Left cardiac atrium (tissue), 4 donors: ENCODE measurements around the gene PCGF1. TPM values are rescaled to one million over a fixed set of nuclear protein-coding genes. Genes with fewer than 3 reads are reported as not detected.

Experiments
- ATAC-seq, 2 donors: fragments of 200-7000 bp; cut with Tn5 transposase; one replicate each; pipeline ENCODE4 v1.9.1; 2020; ENCODE audit warnings: mild to moderate bottlenecking in 2 of 2, moderate library complexity in 2 of 2
- DNase-seq: peaks from one replicate; pipeline ENCODE4 v3.0.0-alpha.2; 2020
- intact Hi-C, 2 donors: fragments of 100-400 bp; cut with DNase I; formaldehyde crosslinking; loops; one replicate each; pipeline versions ENCODE4 v1.14.1 to v1.15.1; 2022 to 2023
- total RNA-seq, 2 donors: library from RNA; stranded (reverse); fragmentation: NEBNext Ultra II Directional; extraction: Animal tissue kit (Norgen Biotek cat#: 25700); gene quantifications; one replicate each; pipeline ENCODE4 v1.2.1, GENCODE V29; 2021
- donor health status: DM: no; HTN: yes; CAD: no.
- donor health status: DM: no; HTN: yes; CAD: no; lungs with severe emphysema.
- donor health status: DM: yes; HTN: yes; CAD: no.
- donor health status: Dilated cardiomyopathy.

The PCGF1 gene
- total RNA-seq, 2 donors from 2014 or later: 18.3 to 24.0 TPM

- intact Hi-C loops: no loop called here
- ATAC-seq (peak; percentile 32 to 74), DNase-seq (peak; percentile 81)
Measured at GRCh38 chr2:74540291-74540690, 32.8 kb upstream of the PCGF1 start.

GRCh38 chr2:74538881-74539339 lies 31.4 kb upstream of the PCGF1 start:
- DNase-seq (no peak), ATAC-seq (no peak)
- intact Hi-C loops: no loop called here

DNA sequence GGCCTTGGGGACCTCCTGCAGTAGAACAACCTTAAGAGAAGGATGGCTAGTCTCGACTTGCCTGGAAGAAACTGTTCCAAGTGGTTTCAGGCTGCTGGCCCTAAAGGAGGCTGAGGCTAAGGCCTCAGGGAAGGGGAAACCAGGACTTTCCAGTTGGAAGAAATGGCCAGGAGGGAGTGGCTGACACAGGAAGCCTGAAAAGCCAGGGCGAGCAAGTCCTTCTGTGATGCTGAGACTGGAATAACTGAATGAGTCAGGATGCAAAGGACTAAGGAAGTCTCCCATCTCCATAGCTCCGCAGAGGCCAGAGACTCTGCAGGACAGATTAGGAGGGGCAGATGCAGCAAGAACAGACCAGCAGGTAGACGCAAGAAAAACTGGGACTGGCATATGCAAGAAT lies 29.6 kb upstream of the PCGF1 start:
- no peak for DNase-seq
- intact Hi-C loops: no loop called here

DNA sequence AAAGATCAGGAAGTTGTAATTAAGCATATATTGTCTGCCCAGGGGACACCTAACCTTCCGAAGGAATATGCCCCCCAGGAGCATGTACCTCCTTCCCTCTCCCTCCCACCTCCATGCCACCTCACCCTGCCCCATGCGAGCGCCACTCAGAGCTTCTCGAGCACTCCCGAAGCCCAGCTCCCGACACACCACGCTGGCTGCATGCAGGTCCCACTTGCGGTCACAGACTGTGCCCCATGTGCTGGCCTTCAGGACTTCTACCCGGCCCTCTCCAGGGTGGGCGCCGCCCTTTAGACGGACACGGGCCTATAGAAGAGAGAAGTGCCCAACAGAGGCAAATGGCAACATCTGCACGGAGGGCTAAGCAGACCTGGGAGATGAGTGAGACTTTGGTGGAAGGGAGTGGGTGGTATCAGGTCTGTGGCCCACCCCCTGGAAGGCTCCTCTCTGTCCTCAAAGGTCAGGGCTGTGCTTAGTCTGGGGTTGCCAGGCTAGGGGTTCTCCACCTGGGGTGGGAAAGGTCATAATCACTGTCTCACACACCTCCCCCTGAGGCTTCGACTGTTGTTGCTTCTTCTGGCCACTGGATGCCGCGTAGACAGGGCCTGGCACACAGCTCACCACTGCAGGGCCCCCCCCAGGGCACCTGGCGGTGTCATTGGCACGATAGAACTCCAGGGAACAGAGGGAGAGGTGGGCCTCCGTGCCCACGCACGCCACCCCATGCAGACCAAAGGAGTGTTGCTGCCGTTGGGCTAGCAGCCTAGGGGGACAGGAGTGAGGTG lies 28.9 kb upstream of the PCGF1 start:
- ATAC-seq: no peak
- DNase-seq: no peak
- intact Hi-C loops: no loop called here

More for the DNA sequence above, 29.6 kb upstream of the PCGF1 start:
- no peak for ATAC-seq

DNA sequence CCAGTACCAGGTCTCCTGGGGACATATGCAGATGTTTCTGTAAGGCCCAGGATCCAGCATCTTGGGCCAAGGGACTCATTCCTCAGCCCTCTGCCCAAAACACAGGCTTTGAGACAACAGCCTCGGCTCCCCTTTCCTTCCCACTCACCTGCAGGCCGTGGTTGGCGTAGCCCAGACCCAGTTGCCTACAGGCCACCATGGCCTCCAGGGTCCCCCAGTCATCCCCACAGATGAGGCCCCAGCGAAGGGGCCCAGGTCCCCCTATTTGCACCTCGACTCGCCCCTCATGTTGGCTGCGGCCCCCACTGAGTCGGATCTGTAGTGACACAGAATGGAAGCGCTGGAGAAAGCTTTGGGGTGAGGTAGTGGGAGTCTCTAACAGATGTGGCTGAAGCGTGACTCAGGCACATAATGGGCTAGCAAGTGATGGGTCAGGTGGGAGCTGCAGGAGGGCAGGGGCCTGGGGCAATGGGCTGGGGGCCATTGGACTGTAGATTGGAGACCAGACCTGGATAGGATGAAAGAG lies 28.0 kb upstream of the PCGF1 start:
- ATAC-seq (no peak), DNase-seq (no peak)
- intact Hi-C loops: no loop called here

GRCh38 chr2:74534411-74534810 lies 26.9 kb upstream of the PCGF1 start:
- DNase-seq (no peak), ATAC-seq (no peak)
- intact Hi-C loops: loop anchor here in 1 of 2 donors (5.0 kb wide), 1 partner anchor 53 kb away; no protein-coding TSS in a partner anchor

- intact Hi-C loops: loop anchor here in 1 of 2 donors (5.0 kb wide), 1 partner anchor 54 kb away; no protein-coding TSS in a partner anchor
- DNase-seq (no peak), ATAC-seq (no peak)
Measured at GRCh38 chr2:74533464-74533863, 26.0 kb upstream of the PCGF1 start.

GRCh38 chr2:74532222-74532621 lies 24.7 kb upstream of the PCGF1 start:
- DNase-seq: no peak
- ATAC-seq: no peak
- intact Hi-C loops: loop anchor here in 1 of 2 donors (5.0 kb wide), 1 partner anchor 55 kb away; no protein-coding TSS in a partner anchor

DNA sequence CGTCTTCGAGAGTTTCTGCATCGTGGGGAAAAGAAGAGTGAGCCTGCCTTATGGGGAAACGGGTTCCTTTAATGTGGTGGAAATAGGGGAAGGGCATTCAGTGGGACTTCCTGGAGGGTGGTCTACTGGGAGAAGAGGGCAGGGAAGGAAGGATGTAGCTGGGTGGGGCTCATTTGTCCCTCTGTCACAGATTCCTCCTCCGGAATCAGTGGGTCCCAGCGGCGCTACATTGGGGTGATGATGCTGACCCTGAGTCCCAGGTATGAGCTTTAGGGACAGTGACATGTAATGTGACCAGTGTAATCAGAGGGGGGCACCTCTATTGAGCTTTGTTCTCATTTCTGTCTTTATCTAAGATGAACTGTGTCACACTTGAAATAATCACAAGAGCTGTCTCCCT lies 24.2 kb upstream of the PCGF1 start:
- ATAC-seq: no peak
- no peak for DNase-seq
- intact Hi-C loops: loop anchor here in 1 of 2 donors (5.0 kb wide), 1 partner anchor 56 kb away; no protein-coding TSS in a partner anchor

DNA sequence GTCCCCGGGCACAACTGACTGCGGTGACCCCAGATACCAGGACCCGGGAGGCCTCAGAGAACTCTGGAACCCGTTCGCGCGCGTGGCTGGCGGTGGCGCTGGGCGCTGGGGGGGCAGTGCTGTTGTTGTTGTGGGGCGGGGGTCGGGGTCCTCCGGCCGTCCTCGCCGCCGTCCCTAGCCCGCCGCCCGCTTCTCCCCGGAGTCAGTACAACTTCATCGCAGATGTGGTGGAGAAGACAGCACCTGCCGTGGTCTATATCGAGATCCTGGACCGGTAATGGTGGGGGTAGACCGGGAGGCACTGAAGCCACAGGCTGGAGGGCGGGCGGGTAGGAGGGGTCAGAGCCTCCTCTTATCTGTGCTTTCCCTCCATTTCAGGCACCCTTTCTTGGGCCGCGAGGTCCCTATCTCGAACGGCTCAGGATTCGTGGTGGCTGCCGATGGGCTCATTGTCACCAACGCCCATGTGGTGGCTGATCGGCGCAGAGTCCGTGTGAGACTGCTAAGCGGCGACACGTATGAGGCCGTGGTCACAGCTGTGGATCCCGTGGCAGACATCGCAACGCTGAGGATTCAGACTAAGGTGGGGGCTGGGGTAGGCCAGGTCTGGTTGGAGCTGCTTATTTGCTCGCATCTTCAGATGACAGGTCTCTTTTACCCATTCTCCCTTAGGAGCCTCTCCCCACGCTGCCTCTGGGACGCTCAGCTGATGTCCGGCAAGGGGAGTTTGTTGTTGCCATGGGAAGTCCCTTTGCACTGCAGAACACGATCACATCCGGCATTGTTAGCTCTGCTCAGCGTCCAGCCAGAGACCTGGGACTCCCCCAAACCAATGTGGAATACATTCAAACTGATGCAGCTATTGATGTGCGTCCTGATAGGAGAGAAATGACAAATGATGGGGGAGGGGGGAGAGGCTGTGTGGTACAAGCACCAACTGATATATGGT lies 23.0 kb upstream of the PCGF1 start:
- intact Hi-C loops: loop anchor here in 1 of 2 donors (5.0 kb wide), 1 partner anchor 57 kb away; no protein-coding TSS in a partner anchor
- ATAC-seq (peak; percentile 34 to 53), DNase-seq (no peak)

DNA sequence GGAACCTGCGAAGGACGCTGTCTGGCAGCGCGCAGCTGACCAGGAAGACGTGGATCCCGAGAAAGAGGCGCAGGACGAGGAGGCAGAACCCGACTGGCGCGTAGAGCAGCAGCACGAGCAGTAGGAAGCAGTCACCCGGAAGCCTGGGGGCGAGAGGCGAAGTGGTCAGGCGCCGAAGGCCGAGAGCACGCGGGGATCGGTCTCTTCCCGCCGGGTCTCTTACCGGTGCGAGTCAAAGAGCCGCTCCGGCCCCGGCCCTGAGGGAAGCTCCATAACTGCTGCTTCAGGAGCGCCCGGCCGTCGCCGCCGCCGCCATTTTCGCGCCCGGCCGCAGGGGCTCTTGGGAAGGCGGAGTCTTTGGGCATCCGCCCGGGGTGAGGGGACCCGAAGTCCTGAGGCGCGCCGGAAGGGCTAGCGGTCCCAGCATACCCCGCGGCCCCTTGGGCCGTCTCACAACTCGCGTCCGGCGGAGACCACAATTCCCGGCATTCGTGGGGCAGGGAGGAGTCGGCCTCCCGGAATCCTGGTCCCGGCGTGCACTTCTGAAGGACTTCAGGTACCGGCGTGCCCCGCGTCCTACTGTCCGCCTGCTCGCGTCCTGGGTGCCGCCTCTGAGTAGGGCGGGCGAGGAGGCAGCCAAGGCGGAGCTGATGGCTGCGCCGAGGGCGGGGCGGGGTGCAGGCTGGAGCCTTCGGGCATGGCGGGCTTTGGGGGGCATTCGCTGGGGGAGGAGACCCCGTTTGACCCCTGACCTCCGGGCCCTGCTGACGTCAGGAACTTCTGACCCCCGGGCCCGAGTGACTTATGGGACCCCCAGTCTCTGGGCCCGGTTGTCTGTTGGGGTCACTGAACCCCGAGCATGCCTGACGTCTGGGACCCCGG lies 22.1 kb upstream of the PCGF1 start, which contains the start of the genes AUP1 and HTRA2:
Gene AUP1, minus strand, starts transcription at position 350 of the 882 bp plus-strand sequence. Its CDS starts 77 bp downstream, at position 273.
Gene HTRA2, plus strand, starts transcription at position 577 of the 882 bp plus-strand sequence. Its CDS starts 74 bp downstream, at position 651.
- peak; percentile 95 to 97 for ATAC-seq
- intact Hi-C loops: loop anchor here in 1 of 2 donors (2.0 to 5.0 kb wide), 2 partner anchors 19 to 58 kb away; no protein-coding TSS in a partner anchor

DNA sequence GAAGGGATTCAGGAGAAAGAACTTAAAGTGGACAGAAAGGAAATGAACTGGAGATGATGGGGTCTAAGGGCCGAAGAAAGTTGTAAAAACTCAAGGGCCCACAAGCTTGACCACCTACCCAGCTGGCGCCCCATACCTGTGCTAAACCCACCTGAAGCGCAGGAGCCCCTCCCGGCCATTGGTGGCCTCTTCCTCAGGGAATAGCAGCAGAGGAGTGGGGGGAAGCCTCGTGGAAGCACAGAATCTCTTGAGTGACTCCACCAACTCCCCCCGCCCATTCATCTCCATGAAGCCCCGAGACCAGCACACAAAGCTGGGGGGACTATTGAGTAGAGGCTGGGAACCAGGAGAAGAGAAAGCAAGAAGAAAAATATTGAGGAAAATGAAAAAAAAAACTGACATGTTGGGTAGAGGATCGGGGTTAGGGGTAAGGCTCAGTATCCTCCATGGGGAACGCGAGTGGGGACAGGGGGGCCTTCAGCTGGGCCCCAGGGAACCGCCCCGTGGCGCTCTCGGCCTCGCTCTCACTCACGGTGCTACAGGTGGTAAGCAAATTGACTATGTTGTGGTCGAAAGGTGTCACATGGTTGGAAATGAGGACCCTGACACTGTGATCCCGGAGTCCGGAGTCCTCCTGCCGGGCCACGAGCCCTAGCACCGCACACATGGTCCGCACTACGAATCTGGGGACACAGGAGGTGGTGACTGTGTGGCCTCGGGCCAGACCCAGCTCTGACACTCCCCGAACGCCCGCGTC lies 21.3 kb upstream of the PCGF1 start:
- ATAC-seq (peak; percentile 0 to 1), DNase-seq (no peak)
- intact Hi-C loops: loop anchor here in 1 of 2 donors (2.0 kb wide), 1 partner anchor 18 kb away; no protein-coding TSS in a partner anchor

More for the DNA sequence above, 22.1 kb upstream of the PCGF1 start, which contains the start of the genes AUP1 and HTRA2:
- peak; percentile 99 for DNase-seq

DNA sequence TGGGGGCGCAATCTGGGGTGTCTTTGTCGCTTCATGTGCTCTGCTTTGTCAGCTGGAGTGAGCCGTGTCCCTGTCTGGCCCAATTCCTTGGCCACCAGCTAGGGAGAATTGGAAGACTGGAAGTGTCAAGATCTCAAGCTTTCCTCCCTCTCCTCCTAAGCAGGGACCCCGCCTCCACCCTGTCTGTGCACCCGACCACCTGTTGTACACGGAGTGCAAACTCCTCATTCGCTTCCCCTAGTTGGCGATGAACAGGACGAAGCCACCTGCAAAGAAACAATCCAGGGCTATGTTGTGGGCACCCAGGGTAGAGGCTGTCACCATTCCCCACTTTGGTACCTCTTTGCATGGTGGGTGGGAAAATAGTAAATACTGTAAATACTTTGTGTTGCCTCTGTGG lies 20.2 kb upstream of the PCGF1 start:
- intact Hi-C loops: loop anchor here in 1 of 2 donors (2.0 kb wide), 1 partner anchor 17 kb away; no protein-coding TSS in a partner anchor
- ATAC-seq (no peak), DNase-seq (no peak)

DNA sequence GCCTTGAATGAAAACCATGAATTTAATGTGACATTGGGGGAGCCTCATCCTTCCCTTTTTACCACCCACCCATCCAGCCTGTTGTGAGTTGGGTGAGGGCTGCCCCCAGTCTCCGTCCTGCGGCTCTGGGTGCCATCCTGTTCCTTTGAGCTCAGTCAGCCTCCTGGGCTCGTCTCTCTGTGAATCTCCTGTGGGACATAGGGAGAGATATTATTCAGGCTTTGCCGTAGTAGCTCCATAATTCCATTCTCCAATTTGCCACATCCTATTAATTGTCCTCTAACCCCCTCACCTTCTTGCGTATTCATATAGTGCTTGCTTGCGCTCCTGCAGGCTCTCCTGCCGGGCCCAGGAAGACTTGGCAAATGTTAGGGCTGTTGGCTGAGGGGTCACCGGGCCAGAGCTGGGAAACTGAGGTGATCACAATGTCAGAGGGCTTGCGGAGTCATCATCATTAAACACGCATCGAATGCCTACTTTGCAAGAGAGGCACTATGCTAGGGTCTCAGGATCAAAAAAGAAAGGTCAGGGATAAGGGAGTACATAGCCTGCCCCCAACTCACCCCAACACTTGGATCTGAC lies 19.2 kb upstream of the PCGF1 start:
- intact Hi-C loops: no loop called here

GRCh38 chr2:74525717-74526648 lies 18.5 kb upstream of the PCGF1 start, which contains the start of gene DQX1:
Gene DQX1, minus strand, starts transcription at chr2:74526231. Its CDS starts 502 bp downstream, at chr2:74525729.
- intact Hi-C loops: no loop called here
- DNase-seq: no peak
- ATAC-seq: no peak

More for the DNA sequence above, 19.2 kb upstream of the PCGF1 start:
- DNase-seq (no peak), ATAC-seq (no peak)
